LNCAP (cell line): Measurements from ENCODE around the gene INPP5A.

Source experiments
- CTCF ChIP-seq: fragments of 450-650 bp; IDR thresholded peaks from 2 replicates; pipeline ENCODE4 v1.5.1; 2017; ENCODE audit warnings: mild to moderate bottlenecking

Gene INPP5A

DNA sequence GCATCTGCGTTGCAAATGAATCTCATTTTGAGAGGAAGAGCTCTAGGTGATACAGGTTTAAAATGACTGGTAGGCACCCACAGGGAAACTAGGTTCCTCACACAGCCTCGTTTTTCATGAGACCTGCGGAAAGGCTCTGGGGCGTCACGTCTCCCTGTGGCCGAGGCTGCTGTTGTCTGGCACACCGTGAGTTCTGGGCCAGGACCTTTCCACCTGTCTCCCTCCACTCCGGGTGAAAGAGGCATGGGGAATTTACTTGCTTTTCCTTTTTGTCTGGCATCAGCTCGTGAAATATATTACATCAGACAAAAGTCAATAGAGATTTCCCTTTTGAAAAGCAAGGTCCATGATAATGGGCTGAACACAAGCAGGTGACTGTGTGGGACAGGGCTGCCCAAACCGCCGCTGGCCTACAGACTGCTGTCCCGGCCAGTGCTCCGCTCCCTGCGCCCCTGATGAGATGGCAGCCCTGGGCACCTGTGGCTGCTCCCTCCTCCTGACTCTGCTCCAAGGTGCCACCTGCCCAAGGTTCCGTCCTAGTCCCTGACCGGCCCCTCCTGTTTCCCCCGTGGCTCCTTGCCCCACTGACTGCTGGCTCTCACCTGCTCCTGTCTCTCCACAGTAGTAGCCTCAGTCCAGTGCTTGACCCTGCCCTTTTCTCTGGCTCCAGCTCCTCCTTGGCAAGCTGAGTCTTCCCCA, 138.8 kb downstream of the INPP5A start:
- no peak for TF ChIP-seq CTCF

DNA sequence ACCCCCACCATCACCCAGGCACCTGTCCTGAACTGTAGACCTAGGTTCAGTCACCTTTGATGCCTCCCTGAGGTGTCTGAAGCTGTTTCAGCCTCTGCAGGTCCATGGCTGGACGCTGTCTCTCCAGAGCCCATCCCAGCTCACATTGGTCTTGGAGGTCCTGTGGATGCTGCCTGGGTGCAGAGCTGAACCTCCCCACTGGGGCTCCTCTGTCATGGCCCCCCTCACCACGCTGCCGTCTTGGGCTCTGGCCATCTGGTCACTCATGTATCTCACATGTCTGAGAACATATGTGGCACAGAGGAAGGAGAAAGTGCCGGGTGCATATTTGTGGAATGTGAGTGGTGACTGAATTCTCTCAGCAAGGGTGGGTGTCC, 139.5 kb downstream of the INPP5A start:
- no peak for TF ChIP-seq CTCF

GRCh38 chr10:132677473-132678227, 140.1 kb downstream of the INPP5A start:
- no peak for TF ChIP-seq CTCF

- TF ChIP-seq CTCF, result no peak
These were observed 141.0 kb downstream of the INPP5A start for GRCh38 chr10:132678436-132679216.

DNA sequence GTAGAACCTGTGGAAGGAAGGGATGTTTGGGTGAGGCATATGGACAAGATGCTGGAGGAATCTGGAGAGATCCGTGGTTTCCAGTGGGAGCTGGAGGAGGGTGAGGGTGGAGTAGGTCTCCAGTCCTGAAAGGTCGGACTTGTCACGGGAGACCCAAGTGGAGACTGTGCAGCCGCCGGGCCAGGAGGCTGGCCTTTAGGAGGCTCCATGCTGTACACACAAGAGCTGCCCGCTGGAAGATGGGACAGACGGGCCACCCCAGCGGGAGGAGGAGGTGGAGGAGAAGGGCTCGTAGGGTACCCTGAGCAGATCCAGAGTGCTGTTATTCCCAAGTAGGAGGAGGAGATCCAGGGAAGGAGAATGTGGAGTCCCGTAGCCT, 141.6 kb downstream of the INPP5A start:
- TF ChIP-seq CTCF, result no peak

- TF ChIP-seq CTCF, result no peak
These were observed 142.1 kb downstream of the INPP5A start for GRCh38 chr10:132679640-132680039.

GRCh38 chr10:132681858-132682755, 144.5 kb downstream of the INPP5A start:
- no peak for TF ChIP-seq CTCF
